ENCODE measurements around the gene GPR108.

DNA sequence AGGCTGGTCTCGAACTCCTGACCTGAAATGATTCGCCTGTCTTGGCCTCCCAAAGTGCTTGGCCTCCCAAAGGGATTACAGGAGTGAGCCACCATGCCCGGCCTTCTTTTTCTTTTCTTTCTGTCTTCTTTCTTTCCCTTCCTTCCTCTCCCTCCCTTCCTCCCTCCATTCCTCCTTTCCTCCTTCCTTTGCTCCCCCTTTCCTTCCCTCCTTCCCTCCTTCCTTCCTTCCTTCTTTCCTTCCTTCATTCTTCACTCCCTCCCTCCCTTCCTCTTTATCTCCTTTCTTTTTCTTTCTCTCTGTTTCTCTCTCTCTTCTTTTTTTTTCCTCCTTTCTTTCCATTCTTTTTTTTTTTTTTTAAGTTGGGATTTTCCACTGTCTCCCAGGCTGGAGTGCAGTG is 29.0 kb downstream of the GPR108 start:
- TF ChIP-seq CTCF (IDR thresholded peaks at IDR 0.05; ENCODE audit: insufficient read depth, low read depth, low read length): no peak
- no peak for TF ChIP-seq EZH2 (IDR thresholded peaks at IDR 0.05; ENCODE audit: insufficient read depth, low read length)

All from astrocyte (in vitro differentiated cells and primary cell).